GM12801 (cell line): Measurements from ENCODE around the gene TNNT1.

Experiments
- TF ChIP-seq, protein P1 (sequence below): IDR thresholded peaks from one replicate; pipeline ENCODE4 v1.5.1; 2011; ENCODE audit warnings: control low read depth; ENCODE audit not compliant: insufficient read length; ENCODE audit errors: extremely low read depth

Gene TNNT1

DNA sequence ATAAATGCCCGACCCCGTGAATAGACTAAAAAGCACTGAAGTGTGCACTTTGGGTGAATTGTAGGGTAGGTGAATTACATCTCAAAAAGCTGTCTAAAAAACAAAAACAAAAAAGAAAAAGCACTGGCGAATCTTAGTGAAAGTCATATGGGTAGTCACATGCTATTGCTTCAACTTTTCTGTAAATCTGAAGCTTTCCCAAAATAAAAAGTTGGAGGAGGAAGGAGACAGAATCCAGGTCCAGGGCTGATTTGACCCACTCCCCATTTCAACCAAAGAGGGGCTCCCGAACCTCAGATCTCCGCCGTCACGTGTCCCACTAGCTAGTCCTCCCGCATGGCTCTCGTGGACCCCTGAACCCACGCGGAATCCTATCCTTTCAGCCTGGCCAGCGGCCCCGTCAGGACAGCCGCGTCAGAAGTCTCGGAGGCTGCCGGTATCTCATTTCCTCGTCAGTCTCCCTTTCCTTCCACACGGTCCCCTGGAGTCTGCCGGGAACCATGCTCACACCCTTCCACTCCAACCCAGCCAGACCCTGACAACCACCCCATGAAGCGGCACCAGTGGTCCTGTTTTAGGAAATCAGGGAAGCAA, 37.7 kb downstream of the TNNT1 start:
- TF ChIP-seq, protein P1, sequence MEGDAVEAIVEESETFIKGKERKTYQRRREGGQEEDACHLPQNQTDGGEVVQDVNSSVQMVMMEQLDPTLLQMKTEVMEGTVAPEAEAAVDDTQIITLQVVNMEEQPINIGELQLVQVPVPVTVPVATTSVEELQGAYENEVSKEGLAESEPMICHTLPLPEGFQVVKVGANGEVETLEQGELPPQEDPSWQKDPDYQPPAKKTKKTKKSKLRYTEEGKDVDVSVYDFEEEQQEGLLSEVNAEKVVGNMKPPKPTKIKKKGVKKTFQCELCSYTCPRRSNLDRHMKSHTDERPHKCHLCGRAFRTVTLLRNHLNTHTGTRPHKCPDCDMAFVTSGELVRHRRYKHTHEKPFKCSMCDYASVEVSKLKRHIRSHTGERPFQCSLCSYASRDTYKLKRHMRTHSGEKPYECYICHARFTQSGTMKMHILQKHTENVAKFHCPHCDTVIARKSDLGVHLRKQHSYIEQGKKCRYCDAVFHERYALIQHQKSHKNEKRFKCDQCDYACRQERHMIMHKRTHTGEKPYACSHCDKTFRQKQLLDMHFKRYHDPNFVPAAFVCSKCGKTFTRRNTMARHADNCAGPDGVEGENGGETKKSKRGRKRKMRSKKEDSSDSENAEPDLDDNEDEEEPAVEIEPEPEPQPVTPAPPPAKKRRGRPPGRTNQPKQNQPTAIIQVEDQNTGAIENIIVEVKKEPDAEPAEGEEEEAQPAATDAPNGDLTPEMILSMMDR = no peak

DNA sequence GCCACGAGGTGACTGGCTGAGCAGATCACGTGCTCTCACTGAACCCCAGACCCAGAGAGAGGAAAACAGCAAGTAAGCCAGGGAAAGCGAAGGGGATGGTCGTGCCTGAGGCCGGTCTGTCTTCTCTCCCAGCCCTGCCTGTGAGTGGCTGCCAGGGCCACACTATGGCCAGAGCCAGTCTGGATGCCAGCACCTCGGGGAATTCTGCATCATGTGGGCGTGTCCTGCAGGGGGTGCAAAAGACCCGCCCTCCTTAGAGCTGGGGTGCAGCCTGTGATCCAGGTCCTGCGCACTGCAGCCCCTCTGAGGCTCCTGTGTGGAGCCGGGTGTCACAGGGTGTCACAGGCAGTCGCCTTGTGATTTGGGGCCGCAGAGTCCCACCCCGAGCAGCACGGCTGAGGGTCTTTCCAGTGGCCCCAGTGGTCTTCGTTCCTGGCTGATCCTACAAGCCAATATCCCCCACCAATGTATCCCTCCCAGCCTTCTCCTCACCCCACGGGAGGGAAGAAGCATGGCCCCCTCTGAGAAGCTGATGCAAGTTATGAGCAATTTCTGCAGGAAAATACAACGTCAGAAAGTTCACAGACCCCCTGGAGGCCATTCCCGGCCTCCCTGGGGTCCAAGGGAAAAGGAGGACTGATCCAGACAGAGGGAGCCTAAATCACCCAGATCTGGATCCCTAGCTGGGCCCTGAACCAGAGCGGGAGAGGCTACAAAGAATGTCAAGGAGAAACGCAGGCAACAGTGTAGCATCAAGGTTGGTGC, 39.3 kb downstream of the TNNT1 start:
- TF ChIP-seq, protein P1 = no peak

DNA sequence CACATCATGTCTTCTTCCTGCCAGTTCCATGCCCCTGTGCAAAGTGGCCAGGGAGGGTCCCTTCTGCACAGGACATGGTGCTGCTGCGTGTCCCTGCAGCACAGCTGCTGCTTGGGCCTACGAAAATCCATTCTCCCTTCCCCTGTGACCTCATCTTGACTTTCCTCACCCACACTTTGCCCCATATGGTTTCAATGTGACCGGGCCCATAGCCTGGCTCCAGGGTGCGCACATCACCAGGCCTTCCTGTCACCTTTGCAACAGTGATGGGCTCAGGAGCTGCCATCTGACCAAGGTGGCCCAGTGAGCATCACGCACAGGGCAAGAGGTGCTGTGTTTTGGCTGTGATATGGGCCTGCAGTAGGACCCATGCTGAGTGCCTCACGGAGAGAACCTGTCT, 42.4 kb downstream of the TNNT1 start:
- TF ChIP-seq, protein P1 = no peak

DNA sequence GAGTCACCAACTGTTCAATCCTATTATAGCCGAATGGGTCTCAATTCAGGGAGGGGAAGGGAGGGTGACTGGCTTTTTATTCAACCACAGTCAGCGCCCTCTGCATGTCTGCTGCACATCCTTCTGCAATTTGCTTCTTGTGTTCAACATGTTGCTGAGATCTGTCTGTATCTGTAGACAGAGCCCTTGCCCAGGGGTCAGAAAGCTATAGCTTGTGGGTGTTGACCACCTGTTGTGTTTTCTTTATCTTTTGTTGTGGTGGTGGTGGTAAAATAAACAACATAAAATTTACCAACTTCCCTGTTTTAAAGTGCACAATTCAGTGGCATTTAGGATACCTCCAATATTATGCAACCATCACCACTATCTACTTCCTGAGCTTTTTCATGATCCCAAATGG, 43.8 kb downstream of the TNNT1 start:
- TF ChIP-seq, protein P1 = no peak

DNA sequence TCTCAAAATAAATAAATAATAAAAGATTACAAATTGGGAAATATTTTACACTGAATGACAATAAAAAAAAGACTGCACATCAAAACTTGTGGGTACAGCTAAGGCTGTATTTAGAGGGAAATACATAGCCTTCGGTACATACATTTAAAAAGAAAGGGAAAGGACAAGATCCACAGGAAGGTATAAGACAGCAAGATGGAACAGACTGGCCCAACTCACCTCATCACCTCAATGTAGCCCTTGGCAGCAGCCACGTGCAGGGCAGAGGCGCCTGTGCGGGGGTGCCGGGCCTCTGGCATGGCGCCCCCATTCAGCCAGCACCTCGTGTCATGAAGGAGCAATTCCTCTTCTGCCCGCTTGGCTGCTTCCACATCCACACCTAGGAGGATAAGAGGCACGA, 45.8 kb downstream of the TNNT1 start:
- TF ChIP-seq, protein P1 = no peak

DNA sequence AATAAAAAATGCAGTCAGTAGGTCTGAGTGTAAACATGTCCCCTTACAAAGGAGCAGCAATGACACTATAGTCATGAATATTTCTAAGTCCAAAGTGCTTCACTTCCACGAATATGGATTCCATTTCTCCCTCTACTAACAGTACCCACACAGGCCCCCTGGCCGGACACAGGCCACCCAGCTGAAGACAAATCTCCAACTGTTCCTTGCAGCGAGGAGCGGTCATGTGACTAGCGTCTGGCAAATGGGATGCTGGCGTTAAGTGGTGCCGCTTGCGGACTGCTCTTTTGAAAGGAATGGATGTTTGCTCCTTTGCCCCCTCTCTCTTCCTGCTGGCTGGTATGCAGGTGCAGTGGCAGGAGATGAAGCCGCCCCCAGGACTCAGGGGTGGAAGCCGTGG, 47.7 kb downstream of the TNNT1 start:
- TF ChIP-seq, protein P1 = no peak

DNA sequence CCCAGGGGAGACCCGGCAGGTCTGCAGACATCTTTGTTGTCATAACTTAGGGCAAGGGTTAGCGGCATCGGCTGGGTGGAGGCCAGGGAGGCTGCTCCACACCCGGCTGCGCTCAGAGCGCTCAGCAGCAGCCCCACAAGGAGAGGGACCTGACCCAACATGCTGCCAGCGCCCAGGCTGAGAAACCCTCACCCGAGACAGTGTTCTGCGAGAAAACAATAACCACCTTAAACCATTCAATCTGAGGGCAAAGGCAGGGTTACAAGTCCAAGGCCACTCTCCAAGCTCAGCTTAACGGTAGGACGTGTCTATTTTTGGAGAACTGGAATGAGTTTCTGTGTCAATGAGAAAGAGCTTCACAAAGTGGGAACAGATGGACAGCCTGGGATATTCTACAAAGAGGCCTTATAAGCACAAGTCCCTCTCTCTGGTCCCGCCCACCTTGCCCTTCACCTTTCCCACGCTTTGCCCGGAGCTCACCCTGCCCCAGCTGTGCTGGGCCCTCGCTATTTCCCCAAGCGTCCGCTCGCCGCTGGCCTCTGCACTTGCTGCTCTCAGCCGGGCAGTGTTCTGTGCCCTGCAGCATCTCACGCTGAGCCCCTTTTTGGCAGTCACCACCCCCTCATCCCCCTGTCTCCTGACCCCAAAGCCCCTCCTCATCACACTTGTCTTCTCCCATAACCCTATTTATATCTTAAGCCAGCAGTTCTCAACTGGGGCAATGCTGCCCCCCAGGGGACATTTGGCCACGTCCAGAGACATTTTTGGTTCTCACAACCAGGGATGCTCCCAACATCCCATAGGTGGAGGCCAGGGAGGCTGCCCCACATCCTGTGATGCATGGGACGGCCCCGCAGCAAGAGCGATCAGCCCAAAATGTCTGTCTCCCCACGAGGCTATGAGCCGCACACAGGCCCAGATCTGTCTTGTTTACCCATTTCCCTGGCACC, 49.2 kb downstream of the TNNT1 start:
- TF ChIP-seq, protein P1 = no peak
